Measurements from ENCODE around the gene POLR1B. TPM values are rescaled to one million over a fixed set of nuclear protein-coding genes. Genes with fewer than 3 reads are reported as not detected.

Gene POLR1B
- polyA plus RNA-seq, 3 donors = 21.0 to 25.2 (median 24.2) TPM

DNA sequence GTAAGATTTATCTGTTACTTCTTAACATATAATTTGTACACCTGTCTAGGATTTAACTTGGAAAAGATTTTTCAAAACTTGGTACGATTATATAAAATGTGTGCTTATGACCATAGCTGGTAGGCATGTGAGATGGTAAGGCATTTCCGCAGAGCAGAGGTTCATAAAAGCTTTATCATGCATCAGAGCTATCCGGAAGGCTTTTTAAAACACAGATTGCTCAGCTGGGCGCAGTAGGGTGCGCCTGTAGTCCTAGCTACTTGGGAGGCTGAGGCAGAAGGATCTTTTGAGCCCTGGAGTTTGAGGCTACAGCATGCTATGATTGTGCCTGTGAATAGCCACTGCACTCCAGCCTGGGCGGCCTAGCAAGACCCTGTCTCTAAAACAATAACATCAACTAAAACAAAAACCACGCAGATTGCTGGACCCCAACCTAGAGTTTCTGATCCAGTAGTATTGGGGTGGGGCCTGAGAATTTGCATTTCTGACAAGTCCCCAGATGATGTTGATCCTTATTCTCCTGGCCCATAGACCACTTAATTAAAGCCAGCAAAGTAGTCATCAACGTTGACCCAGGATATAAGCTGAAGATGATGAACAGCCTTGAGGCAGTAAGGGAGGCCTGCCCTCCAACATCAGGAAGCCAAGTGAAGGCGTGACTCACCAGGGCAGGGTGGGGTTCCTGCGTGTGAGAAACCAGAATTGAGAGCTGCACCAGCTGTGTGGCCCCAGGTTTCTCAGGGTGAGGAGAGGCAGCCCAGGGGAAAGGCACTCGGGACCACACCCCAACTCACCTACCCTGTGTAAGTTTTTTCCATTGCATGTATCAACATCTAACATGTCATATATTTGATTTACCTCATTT is 81.9 kb downstream of the POLR1B start:
- no peak for DNase-seq

DNA sequence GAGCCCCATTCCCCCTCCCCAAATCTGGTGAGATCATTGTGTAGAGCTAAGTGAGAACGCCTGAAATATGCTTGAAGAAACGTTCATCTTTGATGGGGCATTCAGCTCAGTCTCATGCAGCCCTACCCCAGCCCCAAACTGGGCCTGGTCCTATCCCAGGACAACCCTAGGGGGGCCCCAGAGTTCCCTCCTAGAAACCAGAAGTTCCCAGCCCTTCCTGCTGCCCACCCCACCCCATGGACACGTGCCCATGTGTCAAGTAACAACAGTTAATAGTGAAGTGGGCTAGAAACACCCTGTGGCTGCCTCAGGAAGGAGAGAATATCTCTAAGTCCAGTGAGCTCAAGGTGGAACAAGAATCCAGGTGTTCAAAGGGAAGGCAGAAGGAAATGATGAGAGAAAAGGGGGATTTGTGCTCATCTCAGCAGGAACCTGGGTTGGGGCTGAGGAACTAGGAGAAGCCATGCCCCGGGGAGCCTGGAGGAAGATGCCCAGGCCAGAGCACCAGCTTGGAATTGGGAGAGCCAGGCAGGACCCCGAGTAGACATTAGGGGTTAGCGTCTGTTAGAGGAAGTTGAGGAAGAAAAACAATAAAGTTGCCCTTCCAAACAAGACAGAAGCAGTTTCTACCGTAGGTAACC is 83.3 kb downstream of the POLR1B start:
- no peak for DNase-seq

DNA sequence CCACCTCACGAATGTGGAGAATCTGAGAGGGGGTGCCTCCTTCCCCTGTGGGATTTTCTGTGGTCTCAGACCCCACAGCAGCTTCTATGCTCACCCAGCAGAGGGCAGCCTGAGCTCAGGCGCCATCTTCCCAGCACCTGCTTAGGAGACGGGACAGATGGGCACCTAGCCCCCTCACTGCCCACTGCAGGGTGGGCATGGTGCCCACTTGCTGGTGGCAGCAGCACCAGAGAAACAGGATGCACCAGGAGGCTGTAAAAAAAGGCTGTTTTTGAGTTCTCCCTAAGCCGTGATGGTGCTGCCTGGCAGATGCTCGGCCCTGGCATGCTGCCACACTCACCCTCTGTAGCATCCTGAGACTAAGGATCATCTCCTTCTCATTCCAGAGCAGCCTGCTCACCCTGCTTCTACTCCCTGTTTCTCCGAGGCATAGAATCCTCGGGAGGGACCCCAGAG is 84.4 kb downstream of the POLR1B start:
- DNase-seq = no peak

Other genes starting within 250 kb of the POLR1B start
- gene RGPD8, start 108.8 kb upstream of the POLR1B start, polyA plus RNA-seq (ENCODE audit: insufficient read length in 3 of 3) = 1 to 10 TPM; 4.0 to 7.1 (median 4.7) TPM
- gene TTL, start 60.3 kb upstream of the POLR1B start, polyA plus RNA-seq (ENCODE audit: insufficient read length in 3 of 3) = 10 to 100 TPM; 35.2 to 40.2 (median 37.9) TPM
- gene CHCHD5, start 42.1 kb downstream of the POLR1B start, polyA plus RNA-seq (ENCODE audit: insufficient read length in 3 of 3) = 10 to 100 TPM; 32.7 to 37.7 (median 37.1) TPM
- 10 to 100 TPM; 40.0 to 51.5 (median 49.1) TPM for gene SLC20A1, start 103.5 kb downstream of the POLR1B start, polyA plus RNA-seq (ENCODE audit: insufficient read length in 3 of 3)
- gene NT5DC4, start 178.6 kb downstream of the POLR1B start, polyA plus RNA-seq (ENCODE audit: insufficient read length in 3 of 3) = 1 to 10 TPM in 1 of 3 donors, under 1 TPM in 1, not detected in 1; 0.34 to 1.4 TPM
- 10 to 100 TPM; 12.4 to 14.8 (median 12.9) TPM for gene CKAP2L, start 222.1 kb downstream of the POLR1B start, polyA plus RNA-seq (ENCODE audit: insufficient read length in 3 of 3)
- gene IL1A, start 242.0 kb downstream of the POLR1B start, polyA plus RNA-seq (ENCODE audit: insufficient read length in 3 of 3) = under 1 TPM in 2 of 3 donors, not detected in 1; 0.07 to 0.13 TPM

Measured in renal pelvis (tissue), 4 donors.